GM19372 (cell line): ENCODE data around the gene PRRC2B.

Source experiments
- ATAC-seq: cut with Tn5 transposase; IDR thresholded peaks from one replicate; pipeline ENCODE4 v1.9.1; 2021; ENCODE audit warnings: mild to moderate bottlenecking, low read depth, moderate library complexity; ENCODE audit not compliant: unreplicated experiment

The PRRC2B gene

GRCh38 chr9:131482343-131483006 is 88.6 kb downstream of the PRRC2B start:
- no peak for ATAC-seq

GRCh38 chr9:131483319-131484050 is 89.6 kb downstream of the PRRC2B start:
- ATAC-seq, result no peak

DNA sequence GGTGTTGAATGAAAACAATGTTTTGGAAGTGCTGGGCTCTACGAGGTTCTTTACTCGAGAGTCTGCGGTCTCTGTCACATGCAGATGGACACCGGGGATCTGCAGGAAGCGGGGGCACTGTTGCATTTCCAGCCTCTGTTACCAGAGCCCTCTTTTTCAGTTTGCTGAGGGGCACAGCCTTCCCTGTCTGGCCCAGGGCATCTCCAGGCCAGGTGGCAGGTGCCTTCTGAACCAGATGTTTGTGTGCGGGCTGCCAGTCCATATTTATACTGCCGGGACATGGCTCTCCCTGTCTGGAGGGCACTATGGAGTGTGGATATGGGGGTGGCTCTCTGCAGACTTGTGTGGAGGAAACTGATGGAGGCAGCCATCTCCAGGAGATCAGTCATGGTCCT is 90.2 kb downstream of the PRRC2B start:
- ATAC-seq, result no peak

DNA sequence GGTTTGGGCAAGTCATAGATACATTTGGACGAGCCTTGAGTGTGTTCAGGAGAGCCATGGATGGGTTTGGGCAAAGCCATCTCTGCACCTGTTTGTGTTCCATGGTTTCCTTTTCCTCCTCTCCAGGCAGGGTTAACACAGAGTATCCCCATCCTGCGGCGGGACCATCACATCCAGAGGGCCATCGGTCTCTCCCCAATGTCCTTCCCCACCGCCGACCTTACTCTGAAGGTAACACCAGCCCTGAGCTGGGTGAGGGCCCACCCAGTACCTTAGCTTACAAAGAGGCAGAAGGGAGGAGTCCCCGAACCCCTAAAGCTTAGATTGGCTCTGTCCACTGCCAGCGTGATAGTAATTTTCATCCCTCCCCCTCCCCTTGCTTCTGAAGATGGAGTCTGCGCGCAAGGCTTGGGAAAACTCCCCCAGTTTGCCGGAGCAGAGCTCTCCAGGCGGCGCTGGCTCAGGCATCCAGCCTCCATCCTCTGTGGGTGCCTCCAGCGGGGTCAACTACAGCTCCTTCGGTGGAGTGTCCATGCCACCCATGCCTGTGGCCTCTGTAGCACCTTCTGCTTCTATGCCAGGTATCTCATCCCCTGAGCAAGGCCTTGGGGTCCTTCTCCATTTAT is 90.8 kb downstream of the PRRC2B start:
- ATAC-seq, result no peak

- no peak for ATAC-seq
Observed at GRCh38 chr9:131485206-131485605, 91.3 kb downstream of the PRRC2B start.

- ATAC-seq, result no peak
Observed at GRCh38 chr9:131485728-131486422, 92.0 kb downstream of the PRRC2B start.

DNA sequence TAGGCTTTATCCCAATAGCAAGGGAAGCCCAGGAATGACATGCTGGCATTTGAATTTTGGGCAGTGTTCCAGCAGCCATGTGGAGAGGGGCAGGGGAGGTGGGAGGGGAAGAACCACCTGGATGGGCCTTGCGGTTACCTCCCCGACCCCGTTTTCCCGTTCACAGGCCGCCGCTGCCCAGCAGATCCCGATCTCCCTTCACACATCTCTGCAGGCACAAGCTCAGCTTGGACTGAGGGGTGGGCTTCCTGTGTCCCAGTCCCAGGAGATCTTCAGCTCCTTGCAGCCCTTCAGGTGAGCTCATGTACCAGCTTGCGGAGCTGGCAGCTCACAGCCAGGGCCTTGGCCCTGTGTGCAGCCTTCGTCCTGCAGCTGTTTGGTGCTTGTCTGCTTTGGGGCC is 93.1 kb downstream of the PRRC2B start:
- ATAC-seq, result no peak

GRCh38 chr9:131487621-131488031 is 93.7 kb downstream of the PRRC2B start:
- ATAC-seq, result no peak

DNA sequence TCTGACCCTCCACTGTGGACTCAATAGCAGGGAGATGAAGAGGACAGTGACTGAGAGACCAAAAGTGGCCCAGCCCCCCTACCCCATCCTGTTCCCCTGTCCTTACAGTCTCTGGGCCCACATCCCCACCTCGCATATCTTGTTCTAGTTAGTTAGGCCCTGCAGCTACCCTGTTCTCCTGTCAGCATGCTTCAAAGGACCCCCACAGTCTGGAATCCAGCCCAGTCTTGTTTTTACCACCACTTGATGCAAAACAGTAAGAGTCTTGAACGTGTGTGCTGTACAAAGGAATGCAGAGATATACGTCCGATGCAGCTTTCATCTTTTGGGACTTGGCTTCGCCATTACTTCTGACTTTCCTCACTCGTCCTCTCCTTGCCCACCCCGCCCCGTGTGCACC is 96.6 kb downstream of the PRRC2B start:
- no peak for ATAC-seq

GRCh38 chr9:131491001-131491710 is 97.3 kb downstream of the PRRC2B start:
- ATAC-seq, result no peak

DNA sequence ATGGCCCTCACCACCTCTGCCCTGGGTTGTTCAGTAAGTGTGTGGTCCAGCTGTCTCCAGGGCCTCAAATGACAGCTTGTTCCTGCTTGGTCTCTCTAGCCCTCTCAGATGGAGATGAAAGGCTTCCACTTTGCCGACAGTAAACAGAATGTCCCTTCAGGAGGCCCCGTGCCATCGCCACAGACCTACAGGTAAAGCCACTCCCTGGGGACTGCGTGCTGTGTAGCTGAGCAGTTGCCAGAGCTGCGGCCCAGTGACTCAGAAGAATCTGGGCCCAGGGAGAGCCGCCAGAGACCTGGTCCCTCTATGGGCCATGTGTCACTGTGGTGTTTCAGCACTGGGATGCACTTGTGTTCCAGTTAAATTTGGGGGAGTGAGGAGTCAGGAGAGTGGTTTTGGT is 98.2 kb downstream of the PRRC2B start:
- ATAC-seq, result no peak

DNA sequence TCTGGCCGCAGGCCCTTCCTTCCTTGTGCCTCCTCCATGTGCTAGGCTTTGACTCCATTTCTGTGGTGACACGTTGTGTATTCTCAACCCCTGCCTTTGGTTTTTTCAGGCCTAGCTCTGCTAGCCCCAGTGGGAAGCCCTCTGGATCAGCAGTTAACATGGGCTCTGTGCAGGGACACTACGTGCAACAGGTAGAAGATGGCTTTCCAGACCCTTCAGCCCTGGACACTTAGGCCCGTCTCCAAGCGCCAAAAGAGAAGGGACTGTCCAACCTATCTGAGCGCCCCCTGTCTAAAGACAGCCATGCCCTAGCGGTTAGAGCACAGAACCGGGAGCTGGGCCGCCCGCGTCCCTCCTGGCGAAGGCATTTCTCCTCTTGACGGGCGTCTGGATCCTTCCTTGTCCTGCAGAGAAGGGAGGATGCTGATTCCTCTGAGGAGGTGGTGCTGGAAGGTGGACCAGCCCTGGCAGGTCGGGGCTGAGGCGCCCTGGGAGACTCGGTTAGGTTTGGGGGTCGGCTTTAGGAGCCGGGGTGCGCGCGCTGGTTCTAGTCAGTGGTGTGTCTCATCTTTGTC is 100.5 kb downstream of the PRRC2B start:
- no peak for ATAC-seq

DNA sequence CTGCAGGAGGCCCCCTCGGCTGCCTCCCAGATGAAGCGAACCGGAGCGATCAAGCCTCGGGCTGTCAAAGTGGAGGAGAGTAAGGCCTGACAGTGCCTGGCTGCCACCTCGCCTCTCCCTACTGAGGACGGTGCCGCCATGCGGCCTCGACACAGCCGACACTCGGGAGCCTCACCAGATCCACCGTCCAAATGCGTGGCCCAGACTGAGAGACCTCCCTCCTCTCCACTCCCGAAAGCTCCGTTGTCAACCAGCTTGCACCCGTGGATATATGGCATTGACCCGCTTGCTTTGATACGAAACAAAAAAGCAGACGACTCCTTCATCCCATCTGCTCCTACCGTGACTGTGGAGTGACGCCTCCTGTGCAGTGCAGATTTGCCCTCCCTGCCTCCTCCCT is 101.9 kb downstream of the PRRC2B start:
- ATAC-seq, result no peak

GRCh38 chr9:131496844-131497405 is 103.0 kb downstream of the PRRC2B start:
- ATAC-seq, result no peak

DNA sequence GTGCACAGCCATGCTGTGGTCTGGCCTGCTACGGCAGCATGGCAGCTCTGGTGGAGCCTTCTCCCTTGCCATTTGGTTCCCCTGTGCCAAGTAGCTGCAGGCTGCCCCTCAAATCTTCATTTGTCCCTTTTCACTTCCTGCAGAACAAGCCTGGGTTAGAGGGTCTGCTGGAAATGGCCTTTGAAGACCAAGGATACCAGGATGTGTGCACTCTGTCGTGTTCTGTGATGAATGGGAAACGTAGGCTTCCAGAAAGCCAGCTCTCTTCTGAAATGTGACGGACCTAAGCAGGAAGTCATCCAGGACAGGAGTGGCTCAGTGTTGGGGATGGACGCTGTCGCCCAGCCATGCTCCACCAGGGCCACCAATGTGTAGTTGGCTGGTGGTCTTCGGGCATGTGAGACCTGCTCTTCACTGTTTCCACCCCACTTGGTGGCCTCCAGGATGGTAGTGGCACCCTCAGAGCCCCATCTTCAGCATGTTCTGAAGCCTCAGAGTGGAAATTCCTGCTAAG is 105.4 kb downstream of the PRRC2B start:
- no peak for ATAC-seq

DNA sequence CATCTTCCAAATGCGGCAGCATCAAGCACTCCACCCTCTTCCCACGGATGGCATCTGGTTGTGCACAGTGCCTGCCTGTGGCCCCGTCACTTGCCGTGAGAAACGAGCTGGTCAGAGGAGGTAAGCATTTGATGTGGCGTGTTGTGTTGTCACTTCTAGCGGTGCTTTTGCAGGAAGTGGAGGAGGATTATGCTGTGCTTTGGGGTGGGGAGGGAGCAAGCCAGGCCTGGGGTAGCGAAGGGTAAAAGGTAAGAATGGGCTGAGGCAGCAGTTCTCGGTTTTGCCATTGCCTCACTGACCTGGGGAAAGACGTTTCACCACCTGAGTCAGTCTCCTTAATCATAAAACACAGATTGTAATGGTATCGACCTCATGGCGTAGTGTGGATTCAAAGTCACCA is 106.5 kb downstream of the PRRC2B start:
- no peak for ATAC-seq

- no peak for ATAC-seq
Observed at GRCh38 chr9:131500939-131501541, 107.2 kb downstream of the PRRC2B start.

DNA sequence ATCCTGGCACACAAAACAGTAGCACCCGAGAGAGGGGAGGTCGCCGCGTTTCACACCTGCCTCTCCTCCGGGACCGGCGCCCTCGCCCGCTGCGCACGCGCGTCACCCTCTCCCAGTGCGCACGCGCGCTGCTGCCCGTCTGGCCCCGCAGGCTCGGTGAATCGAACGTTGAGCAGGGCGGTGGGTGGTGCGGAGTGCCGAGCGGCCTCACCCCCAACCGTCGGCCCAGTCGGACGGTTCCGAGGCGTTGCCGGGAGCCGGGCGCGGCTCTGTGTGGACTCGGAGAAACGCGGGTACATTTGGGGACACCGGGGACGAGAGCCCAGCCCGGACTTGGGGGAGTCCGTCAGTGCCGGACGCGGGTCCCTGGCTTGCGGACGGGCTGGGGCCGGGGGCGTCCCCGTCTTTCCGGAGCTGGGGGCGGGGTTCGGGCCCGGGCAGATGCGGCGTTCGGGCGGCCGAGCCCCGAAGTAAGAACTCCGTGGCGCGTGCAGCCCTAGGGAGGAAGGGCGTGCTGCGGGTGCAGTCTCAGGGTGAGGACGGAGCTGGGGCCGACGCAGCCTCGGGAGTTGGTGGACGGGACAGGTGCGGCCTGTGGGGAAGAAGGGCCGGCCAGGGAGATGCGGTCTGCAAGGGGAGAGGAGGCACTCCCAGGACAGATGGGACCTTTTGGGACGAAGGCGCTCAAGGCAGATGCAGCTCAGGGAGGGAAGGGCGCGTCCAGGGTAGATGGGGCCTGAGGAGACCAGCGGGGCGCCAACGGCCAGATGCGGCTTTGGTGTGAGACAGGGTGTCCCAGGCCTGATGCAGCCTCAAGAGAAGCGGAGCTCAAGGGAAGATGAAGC is 109.1 kb downstream of the PRRC2B start, which contains the start of gene POMT1:
Gene POMT1, plus strand, starts transcription at position 138 of the 845 bp plus-strand sequence. CDS start 1,301 bp downstream, outside the sequence.
- peak; percentile 88 for ATAC-seq
